Stimulated activated naive CD8-positive, alpha-beta T cell treated with anti-CD3 and anti-CD28 coated beads, Interleukin-15, amount 100 ng/mL, for 72 hours (primary cell): ENCODE data around the gene MPEG1.

Experiments used
- ATAC-seq: fragments of 150-1000 bp; cut with Tn5 transposase; 2 replicates; pipeline ENCODE4 v1.10.0; 2021; ENCODE audit warnings: mild to moderate bottlenecking, moderate library complexity
- DNase-seq, 2 donors: peaks; one replicate each; pipeline ENCODE4 v3.0.0; 2021 to 2022
- H3K27ac Mint-ChIP-seq, 2 donors: one replicate each; pipeline ENCODE4 v1.8.0; 2022; ENCODE audit warnings: mild to moderate bottlenecking in 2 of 2, mixed read lengths in 2 of 2, moderate library complexity in 2 of 2
- H3K27me3 Mint-ChIP-seq: one replicate; pipeline ENCODE4 v1.8.0; 2022; ENCODE audit warnings: mixed read lengths
- H3K4me1 Mint-ChIP-seq: one replicate; pipeline ENCODE4 v1.8.0; 2022; ENCODE audit warnings: mild to moderate bottlenecking, mixed read lengths
- H3K4me3 Mint-ChIP-seq, 2 donors: one replicate each; pipeline ENCODE4 v1.8.0; 2022; ENCODE audit warnings: mild to moderate bottlenecking in 2 of 2, mixed read lengths in 2 of 2, moderate library complexity in 1 of 2
- H3K9me3 Mint-ChIP-seq, 2 donors: one replicate each; pipeline ENCODE4 v1.8.0; 2022; ENCODE audit warnings: mixed read lengths in 2 of 2

The MPEG1 gene

DNA sequence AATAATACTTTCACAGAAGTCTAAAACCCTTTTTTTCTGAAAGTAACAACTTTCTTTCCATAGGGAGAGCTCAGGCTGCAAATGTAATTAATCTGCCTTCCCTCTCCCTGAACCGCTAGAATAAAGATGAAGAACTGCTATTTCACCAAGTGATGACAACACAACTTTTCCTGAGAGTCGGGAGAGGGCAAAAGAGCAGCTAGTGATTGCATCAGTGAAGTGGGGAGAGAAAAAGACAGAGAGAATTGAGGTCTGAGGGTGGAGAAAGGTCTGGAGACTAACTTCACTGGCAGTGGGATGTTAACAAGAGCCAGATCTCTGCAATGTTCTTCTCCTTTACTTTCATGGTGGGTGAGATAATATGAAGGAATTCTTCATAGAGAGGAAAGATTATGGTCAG, 10.9 kb upstream of the MPEG1 start:
- peaks cover 13% of the 10 kb centered on the region for H3K27me3 Mint-ChIP-seq
- no peak overlapping the region for H3K4me3 Mint-ChIP-seq
- no peak for ATAC-seq
- H3K9me3 Mint-ChIP-seq = no peaks in the 10 kb centered on the region
- DNase-seq = no peak
- H3K27ac Mint-ChIP-seq = no peak overlapping the region
- H3K4me1 Mint-ChIP-seq = peaks cover 8% of the 10 kb centered on the region

DNA sequence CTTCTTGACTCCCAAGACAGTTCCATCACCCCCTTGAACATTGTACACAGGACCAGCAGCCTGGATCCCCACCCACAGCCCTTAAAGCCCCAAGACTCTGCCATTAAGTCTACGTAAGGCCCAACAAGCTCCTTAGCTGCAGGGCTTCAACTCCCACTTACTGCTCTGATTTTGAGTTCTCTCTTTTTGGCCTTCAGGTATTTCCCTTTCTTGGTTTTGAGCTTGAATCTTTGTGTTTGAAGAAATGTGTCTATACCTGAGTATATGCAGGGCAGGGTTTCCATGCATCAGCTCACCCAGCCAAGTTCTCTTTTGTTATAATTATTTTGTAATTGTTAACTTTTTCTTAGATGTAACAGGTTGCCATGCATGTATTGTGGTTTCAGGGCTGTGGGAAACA, 10.4 kb upstream of the MPEG1 start:
- H3K27ac Mint-ChIP-seq = no peak overlapping the region
- ATAC-seq (no peak), DNase-seq (no peak)
- peaks cover 13% of the 10 kb centered on the region for H3K27me3 Mint-ChIP-seq
- H3K9me3 Mint-ChIP-seq = no peaks in the 10 kb centered on the region
- H3K4me1 Mint-ChIP-seq = peaks cover 8% of the 10 kb centered on the region
- H3K4me3 Mint-ChIP-seq = no peak overlapping the region

DNA sequence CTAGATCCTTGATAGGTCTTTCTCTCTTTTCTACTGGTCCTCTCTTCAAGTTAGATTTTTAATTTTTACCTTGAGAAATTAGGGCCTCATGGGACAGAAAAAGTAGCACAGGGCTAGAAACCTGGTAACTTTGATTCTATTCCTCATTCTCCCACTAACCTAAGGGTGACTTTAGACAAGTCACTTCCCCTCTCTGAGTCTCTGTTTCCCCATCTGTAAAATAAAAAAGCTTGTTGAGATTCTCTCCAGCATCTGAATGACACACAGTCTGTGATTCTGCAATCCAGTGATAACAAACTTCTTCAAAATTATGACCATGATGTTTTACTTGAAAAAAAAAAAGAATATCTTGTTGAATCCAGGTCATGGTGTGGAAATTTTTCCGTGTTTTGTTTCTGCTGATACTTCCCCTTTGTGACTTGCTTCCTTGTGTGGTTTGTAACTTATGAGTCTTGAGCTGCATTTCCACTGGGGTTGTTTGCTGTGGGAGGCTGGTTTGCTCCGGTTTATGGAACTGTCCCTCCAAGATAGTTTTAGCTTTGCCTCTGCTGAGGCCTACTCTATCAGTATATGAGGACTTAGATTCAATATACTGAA, 9.8 kb upstream of the MPEG1 start:
- DNase-seq = no peak
- Mint-ChIP-seq H3K9me3 (no peaks in the 10 kb centered on the region), H3K4me1 (peaks cover 8% of the 10 kb centered on the region), H3K4me3 (no peak overlapping the region), H3K27me3 (peaks cover 13% of the 10 kb centered on the region), H3K27ac (no peak overlapping the region)
- no peak for ATAC-seq

DNA sequence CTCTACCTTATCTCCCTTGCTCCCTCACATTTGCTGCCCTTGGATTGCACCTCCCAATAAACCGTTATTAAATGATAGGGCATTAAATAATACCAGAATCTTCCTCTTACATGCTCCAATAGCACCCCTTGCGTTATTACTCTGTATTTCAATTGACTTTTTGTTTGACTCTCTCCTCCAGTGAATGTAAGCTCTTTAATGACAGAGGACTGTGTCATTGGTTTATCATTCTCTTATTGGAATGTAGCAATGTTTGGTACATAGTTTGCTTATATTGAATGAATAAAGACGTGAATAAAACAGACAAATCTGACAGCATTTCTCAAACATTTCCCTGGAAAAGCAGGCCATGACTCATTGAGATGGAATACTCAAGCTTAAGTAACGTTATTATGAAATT, 8.7 kb upstream of the MPEG1 start:
- no peak for DNase-seq
- Mint-ChIP-seq H3K27ac (peak overlapping the region in 1 of 2 donors; percentile 18), H3K9me3 (no peaks in the 10 kb centered on the region), H3K27me3 (peaks cover 13% of the 10 kb centered on the region), H3K4me1 (peaks cover 19% of the 10 kb centered on the region), H3K4me3 (no peak overlapping the region)
- no peak for ATAC-seq

DNA sequence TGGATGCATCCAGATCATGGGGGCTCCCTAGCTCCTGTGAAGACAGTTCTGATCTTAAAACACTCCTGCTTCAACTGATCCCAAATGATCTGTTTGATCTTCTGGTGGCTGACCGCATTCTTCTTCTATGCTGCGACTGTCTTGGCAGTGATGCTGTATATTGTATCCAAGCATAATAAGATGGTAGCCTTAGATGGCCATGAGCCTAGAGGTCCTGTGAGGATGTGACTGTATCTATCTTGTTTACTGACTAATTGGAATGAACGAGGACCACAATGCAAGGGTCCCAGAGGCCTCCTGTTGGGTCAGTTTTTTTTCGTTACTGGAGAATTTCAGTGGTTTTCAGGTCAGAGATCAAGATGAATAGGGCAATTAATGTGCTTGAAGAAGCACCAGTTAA, 7.1 kb upstream of the MPEG1 start:
- Mint-ChIP-seq H3K4me1 (peaks cover 17% of the 10 kb centered on the region), H3K4me3 (no peak overlapping the region), H3K27me3 (peaks cover 7% of the 10 kb centered on the region), H3K9me3 (no peaks in the 10 kb centered on the region), H3K27ac (no peak overlapping the region)
- DNase-seq (no peak), ATAC-seq (no peak)

DNA sequence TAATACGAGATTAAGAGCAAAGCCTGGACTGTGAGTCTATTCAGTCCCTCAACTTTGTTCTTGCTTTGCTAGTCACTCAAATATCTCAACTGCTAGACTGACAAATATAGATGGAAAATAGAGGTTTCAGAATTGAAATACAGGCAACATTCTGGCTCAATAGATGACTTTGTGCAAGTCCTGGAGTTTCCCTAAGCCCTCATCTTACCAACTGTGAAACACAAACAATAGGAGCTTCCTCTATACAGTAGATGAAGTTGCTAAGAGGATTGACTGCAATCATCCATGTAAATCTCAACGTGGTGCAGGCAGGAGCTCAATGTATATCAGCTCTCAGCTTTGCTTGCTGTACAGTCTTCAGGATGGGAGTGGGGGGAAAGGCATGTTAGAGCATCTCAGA, 6.2 kb upstream of the MPEG1 start:
- Mint-ChIP-seq H3K27me3 (peaks cover 7% of the 10 kb centered on the region), H3K27ac (no peak overlapping the region), H3K9me3 (no peaks in the 10 kb centered on the region), H3K4me1 (peaks cover 13% of the 10 kb centered on the region), H3K4me3 (no peak overlapping the region)
- DNase-seq = no peak
- ATAC-seq = peak; percentile 45

DNA sequence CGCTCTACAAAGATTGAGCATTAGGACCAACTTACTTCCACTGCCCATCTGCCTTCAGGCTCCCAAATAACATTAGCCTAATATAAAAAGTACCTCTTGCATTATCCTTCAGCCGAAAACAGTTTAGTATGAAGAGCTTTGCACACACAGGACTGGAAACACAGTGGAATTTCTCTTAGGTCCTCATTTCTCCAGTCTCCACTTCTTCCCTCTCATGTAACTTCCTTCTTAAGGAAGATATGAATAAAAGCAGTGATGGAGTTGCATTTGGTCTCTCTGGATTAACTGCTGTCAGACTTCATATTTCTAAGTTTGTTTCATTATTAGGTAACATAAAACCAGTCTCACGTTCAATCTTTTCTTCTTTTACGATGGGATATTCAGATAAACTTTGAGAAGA, 5.6 kb upstream of the MPEG1 start:
- ATAC-seq (no peak), DNase-seq (no peak)
- H3K4me1 Mint-ChIP-seq = peaks cover 13% of the 10 kb centered on the region
- no peak overlapping the region for H3K4me3 Mint-ChIP-seq
- H3K9me3 Mint-ChIP-seq = no peaks in the 10 kb centered on the region
- no peak overlapping the region for H3K27ac Mint-ChIP-seq
- H3K27me3 Mint-ChIP-seq = peaks cover 7% of the 10 kb centered on the region

DNA sequence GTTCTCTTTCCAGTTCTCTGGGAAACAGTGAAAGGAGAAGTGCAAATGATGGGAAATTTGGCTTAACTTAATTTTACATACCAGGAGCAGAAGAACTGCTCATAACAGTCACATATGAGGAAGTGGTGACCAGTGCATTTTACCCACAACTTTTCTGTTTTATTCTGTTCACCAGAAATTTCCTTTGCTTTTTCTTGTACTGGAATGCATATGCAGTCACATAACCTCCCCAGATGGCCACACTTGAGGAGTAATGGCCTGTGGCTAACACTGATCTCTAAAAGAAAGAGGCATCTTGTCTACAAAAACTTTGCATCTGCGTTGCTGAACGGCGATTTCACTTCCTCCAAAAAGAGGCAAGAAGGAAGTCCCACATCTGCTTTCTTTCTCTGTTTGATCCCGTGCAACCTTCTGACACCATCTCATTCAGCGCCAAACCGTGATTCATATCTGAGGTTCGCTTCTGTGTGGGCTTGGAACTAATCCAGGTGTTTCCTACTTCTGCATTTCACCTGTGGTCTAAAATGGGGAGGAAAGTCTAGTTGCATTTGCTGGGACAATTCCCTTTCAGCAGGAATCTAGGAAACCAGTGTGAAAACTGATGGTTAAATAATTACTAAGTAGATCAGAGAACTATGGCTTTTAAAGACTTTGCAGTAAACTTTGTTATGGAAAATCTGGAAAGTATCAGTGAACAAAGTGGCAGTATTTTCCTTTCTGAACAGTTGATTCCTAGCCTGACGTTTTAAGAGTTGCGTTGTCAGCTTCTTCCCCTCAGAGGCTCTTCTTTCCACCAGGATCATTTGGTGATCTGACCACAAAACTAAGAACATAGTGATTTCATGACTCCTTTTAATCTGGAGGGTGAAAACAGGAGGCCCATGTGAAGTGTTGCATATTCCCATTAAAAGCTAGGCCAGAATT, 4.2 kb upstream of the MPEG1 start:
- H3K27ac Mint-ChIP-seq = no peak overlapping the region
- DNase-seq (peak in 1 of 2 donors; percentile 21), ATAC-seq (peak; percentile 74)
- H3K9me3 Mint-ChIP-seq = no peaks in the 10 kb centered on the region
- H3K4me1 Mint-ChIP-seq = peaks cover 13% of the 10 kb centered on the region
- H3K4me3 Mint-ChIP-seq = peak overlapping the region in 1 of 2 donors; percentile 24
- H3K27me3 Mint-ChIP-seq = peaks cover 13% of the 10 kb centered on the region

DNA sequence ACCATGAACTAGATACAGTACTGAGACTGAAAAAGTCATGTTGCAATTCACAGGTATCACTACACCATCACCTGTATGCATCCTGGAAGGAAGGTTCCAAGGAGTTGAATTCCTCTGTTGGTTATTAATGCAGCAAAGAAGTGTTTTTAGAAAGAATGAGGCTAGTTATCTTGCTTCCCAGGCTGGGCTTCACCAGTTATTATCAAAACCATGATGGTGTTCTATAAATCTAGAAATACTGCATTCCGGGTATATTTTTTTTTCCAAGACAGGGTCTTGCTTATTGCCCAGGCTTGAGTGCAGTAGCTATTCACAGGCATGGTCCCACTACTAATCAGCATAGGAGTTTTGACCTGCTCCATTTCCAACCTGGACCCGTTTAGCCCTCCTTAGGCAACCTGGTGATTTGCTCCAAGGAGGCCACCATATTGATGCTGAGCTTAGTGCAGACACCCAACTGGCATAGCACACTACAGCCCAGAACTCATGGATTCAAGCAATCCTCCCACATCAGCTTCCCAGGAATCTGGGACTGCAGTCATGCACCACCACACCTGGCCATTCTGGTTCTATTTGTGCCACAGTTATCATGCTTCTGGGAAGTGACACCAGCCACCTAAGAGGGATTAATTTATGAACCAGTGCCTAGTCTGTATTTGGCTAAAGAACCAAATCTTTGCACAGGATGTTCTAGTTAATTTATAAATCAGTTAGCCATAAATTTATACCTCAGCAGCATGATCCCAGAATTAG, 1.6 kb upstream of the MPEG1 start:
- ATAC-seq (no peak), DNase-seq (no peak)
- peaks cover 32% of the 10 kb centered on the region for H3K27me3 Mint-ChIP-seq
- no peaks in the 10 kb centered on the region for H3K9me3 Mint-ChIP-seq
- H3K27ac Mint-ChIP-seq = no peak overlapping the region
- peaks cover 13% of the 10 kb centered on the region for H3K4me1 Mint-ChIP-seq
- H3K4me3 Mint-ChIP-seq = no peak overlapping the region

DNA sequence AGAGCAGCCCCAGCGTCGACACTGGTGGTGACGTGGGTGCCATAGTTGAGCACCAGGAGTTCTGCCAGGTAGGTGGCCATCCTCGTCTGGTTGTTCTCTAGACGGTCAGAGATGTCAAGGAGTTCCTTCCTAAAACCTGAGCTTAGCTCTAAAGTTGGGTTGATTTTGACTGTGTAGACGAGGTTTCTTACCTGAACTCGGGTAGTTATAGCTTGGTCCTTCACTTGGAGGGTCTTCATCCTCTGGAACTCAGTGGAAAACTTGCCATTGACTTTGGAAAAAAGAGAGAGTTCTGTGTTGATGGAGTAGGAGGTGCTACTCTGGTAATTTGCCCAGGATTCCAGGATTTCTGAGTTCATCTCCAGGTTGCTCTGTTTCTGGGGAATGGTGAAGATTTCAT, 505 bp downstream of the MPEG1 start:
- H3K4me1 Mint-ChIP-seq = peaks cover 29% of the 10 kb centered on the region
- no peaks in the 10 kb centered on the region for H3K9me3 Mint-ChIP-seq
- DNase-seq (no peak), ATAC-seq (no peak)
- no peak overlapping the region for H3K4me3 Mint-ChIP-seq
- H3K27ac Mint-ChIP-seq = no peak overlapping the region
- peaks cover 34% of the 10 kb centered on the region for H3K27me3 Mint-ChIP-seq

DNA sequence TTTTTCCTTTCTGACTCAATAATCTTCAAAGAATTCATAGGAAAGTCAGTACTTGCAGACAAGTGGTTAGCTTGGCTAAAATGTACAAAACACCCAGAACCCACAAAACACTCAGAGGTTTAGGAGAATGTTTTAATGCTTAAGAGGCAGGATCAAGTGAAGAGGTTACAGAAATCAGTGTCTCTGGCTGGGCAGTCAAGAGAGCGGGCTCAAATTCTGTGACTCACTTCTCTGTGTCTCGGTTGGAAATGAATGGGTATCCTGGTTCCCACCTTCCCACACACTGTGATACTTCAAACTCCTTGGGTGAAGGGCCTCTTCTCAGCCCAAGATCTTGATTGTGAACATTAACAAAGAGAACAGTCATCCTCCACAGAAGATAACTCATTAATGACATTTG, 3.8 kb downstream of the MPEG1 start:
- Mint-ChIP-seq H3K27ac (no peak overlapping the region), H3K4me1 (peaks cover 33% of the 10 kb centered on the region), H3K4me3 (no peak overlapping the region), H3K27me3 (peaks cover 34% of the 10 kb centered on the region), H3K9me3 (no peaks in the 10 kb centered on the region)
- DNase-seq (no peak), ATAC-seq (peak; percentile 57)

DNA sequence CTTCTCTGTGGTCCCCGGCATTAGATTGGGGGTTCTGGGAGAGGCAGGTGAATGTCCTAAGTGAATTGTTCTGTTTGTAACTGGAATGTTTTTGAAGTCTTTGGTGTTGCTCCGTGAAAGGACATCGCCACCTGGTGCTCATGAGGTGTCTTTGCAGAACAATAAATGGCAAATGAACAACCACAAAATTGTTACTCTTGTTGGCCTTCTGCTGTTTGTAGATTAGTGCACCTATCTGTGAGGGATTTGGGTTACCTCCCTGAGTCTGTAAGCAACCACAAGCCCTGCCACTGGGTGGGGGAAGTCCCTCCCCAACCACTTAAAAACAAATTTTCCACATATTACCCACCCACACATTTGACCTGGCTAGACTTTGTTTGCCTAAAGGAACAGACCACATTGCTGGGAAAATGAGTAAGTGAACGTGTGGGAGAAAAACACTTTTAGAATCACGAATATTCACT, 4.7 kb downstream of the MPEG1 start:
- H3K4me3 Mint-ChIP-seq = peak overlapping the region; percentile 79 to 80
- DNase-seq = peak; percentile 24 to 46

DNA sequence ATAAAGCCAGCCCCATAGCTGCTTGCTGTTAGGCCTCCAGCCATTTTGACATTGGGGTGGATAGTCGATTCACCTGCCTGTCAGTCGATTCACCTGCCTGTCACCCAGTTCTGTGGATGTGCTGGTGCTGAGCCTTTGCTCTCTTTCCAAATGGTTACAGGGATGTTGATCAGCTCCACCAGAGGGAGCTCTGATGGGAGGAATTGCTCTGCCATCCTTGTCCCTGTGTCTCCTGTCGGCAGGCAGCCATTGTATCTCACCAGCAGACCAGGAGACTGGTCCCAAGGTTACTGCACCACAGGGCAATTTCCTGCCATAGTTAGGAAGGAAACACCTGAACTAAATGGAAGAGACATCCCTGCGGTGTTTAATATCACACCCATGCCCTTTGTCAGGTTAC, 6.1 kb downstream of the MPEG1 start:
- no peak for DNase-seq
- Mint-ChIP-seq H3K27ac (no peak overlapping the region), H3K4me1 (peaks cover 33% of the 10 kb centered on the region), H3K4me3 (peak overlapping the region in 1 of 2 donors; percentile 8), H3K27me3 (peaks cover 25% of the 10 kb centered on the region), H3K9me3 (no peaks in the 10 kb centered on the region)
- ATAC-seq = no peak

More for the DNA sequence above, 4.7 kb downstream of the MPEG1 start:
- Mint-ChIP-seq H3K9me3 (no peaks in the 10 kb centered on the region), H3K4me1 (peaks cover 33% of the 10 kb centered on the region), H3K27me3 (peaks cover 34% of the 10 kb centered on the region), H3K27ac (peak overlapping the region in 1 of 2 donors; percentile 52)
- peak; percentile 86 for ATAC-seq

DNA sequence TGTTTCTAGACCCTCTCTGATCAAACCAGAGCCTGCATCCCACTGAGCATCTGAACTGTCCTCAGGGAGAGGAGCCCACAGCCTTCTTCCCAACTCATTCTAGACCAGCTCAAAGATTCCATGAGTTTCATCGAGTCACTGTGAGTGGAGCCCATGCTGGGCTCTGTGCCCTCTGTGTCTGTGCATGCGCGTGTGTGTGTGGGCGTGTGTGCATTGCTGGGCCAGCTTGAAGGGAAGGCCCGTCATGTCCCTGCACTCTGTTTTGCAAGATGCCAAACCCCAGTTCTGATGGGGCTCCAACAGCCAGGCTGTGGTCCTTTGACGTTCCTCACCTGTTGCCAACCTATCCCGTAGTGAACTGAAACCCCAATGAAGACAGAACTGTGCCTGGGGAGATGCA, 7.1 kb downstream of the MPEG1 start:
- H3K4me1 Mint-ChIP-seq = peaks cover 41% of the 10 kb centered on the region
- ATAC-seq = no peak
- H3K27me3 Mint-ChIP-seq = peaks cover 16% of the 10 kb centered on the region
- H3K9me3 Mint-ChIP-seq = no peaks in the 10 kb centered on the region
- no peak overlapping the region for H3K27ac Mint-ChIP-seq
- DNase-seq = no peak
- H3K4me3 Mint-ChIP-seq = no peak overlapping the region

DNA sequence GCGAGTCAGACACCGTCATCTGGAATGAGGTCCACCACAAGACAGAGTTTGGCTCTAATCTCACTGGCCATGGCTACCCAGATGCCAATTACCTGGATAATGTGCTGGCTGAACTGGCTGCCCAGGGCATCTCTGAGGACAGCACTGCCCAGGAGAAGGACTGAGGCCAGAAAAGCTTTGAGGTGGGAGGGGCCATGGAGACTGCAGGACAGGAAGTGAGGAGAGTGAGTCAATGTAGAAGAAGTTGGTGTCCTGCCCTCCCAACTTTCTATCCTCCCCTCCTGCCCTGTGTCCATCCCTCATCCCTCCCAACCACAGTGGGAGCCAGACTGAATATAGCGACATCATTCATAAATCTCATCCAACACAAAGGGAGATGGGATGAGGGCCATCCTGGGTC, 8.0 kb downstream of the MPEG1 start:
- DNase-seq = no peak
- Mint-ChIP-seq H3K4me1 (peaks cover 50% of the 10 kb centered on the region), H3K9me3 (no peaks in the 10 kb centered on the region), H3K4me3 (no peak overlapping the region), H3K27me3 (peaks cover 7% of the 10 kb centered on the region), H3K27ac (peak overlapping the region in 1 of 2 donors; percentile 82)
- ATAC-seq = no peak

DNA sequence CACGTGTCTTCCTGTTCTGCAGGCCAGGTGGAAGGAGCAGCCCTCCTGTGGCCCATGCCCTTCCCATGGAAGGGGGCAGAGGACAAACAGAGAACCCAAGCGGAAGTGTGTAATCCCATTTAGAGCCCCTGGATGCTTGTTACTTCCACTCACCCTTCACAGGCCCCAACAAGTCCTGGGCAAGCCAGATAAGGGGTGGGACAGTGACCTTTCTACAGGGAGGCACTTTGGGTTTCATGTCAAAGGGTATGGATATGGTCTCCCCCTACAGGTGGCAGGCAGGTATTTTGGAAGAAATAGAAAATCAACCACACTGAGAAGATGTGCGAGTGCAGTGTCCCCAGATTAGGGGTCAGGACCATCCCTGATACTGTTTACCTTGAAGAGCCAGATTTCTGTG, 11.4 kb downstream of the MPEG1 start:
- no peak overlapping the region for H3K4me3 Mint-ChIP-seq
- ATAC-seq = no peak

More for the DNA sequence above, 11.4 kb downstream of the MPEG1 start:
- no peak for DNase-seq
- H3K4me1 Mint-ChIP-seq = peaks cover 33% of the 10 kb centered on the region
- H3K9me3 Mint-ChIP-seq = peaks cover 7 to 13% of the 10 kb centered on the region in 2 donors
- peak overlapping the region in 1 of 2 donors; percentile 87 for H3K27ac Mint-ChIP-seq
- peaks cover 16% of the 10 kb centered on the region for H3K27me3 Mint-ChIP-seq
